HL-60 (cell line): ENCODE results near the gene ZNF281.

ENCODE experiments used
- DNase-seq, 2 experiments: peaks; one replicate each; pipeline ENCODE4 v3.0.0-alpha.2; 2010 to 2020; ENCODE audit warnings: low read depth in 1 of 2, low spot score in 1 of 2
- H3K27ac ChIP-seq: fragments of 250-450 bp; sonication (Bioruptor Pico); replicated peaks from 2 replicates; pipeline ENCODE4 v1.5.1; 2020; ENCODE audit warnings: mild to moderate bottlenecking, moderate library complexity
- H3K27me3 ChIP-seq: fragments of 250-450 bp; sonication (Bioruptor Pico); 2 replicates; pipeline ENCODE4 v1.5.1; 2021; ENCODE audit warnings: mild to moderate bottlenecking, moderate library complexity; ENCODE audit not compliant: insufficient read depth, poor library complexity, severe bottlenecking
- H3K4me3 ChIP-seq: replicated peaks from 2 replicates; pipeline ENCODE4 v1.5.1; 2011; ENCODE audit warnings: mild to moderate bottlenecking, control low read depth, low read length; ENCODE audit not compliant: insufficient read depth
- CTCF ChIP-seq: IDR thresholded peaks from one replicate; pipeline ENCODE4 v1.5.1; 2011; ENCODE audit warnings: low read length, control low read depth, inconsistent platforms; ENCODE audit not compliant: insufficient read depth
- GABPA ChIP-seq: IDR thresholded peaks from 2 replicates; pipeline ENCODE4 v1.6.1; 2012; ENCODE audit warnings: low read depth
- POLR2AphosphoS5 ChIP-seq: IDR thresholded peaks from 2 replicates; pipeline ENCODE4 v1.6.1; 2012; ENCODE audit warnings: low read depth
- REST ChIP-seq: IDR thresholded peaks from 2 replicates; pipeline ENCODE4 v1.6.1; 2012; ENCODE audit warnings: low read depth; ENCODE audit not compliant: insufficient replicate concordance
- SPI1 ChIP-seq: IDR thresholded peaks from 2 replicates; pipeline ENCODE4 v1.6.1; 2012; ENCODE audit warnings: low read depth, mild to moderate bottlenecking, borderline replicate concordance

Gene ZNF281

DNA sequence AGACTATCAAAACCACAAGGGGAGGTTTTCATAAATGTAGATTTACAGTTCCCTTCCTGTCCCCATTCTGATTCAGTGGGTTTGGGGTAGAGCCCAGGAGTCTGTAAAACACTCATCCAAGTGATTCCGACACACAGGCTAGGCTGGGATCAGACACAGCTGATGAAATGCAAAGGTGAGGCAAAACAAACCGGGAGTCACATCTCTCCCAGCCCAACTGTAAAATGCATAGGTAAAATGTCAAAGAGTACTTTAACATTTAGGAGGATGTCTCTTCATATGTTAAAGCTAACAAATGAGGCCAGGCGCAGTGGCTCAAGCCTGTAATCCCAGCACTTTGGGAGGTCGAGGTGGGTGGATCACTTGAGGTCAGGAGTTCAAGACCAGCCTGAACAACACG, 45.0 kb downstream of the ZNF281 start:
- H3K27ac ChIP-seq = peak overlapping the region; percentile 70
- TF ChIP-seq POLR2AphosphoS5 = no peak
- TF ChIP-seq SPI1 = no peak
- TF ChIP-seq REST = no peak
- TF ChIP-seq GABPA = no peak
- TF ChIP-seq CTCF = no peak
- no peak overlapping the region for H3K4me3 ChIP-seq
- no peak for DNase-seq
- no peaks in the 10 kb centered on the region for H3K27me3 ChIP-seq

GRCh38 chr1:200364091-200364759, 45.6 kb downstream of the ZNF281 start:
- peak overlapping the region; percentile 70 for H3K27ac ChIP-seq
- H3K27me3 ChIP-seq = no peaks in the 10 kb centered on the region
- H3K4me3 ChIP-seq = no peak overlapping the region
- DNase-seq = no peak
- TF ChIP-seq POLR2AphosphoS5 = no peak
- no peak for TF ChIP-seq GABPA
- TF ChIP-seq SPI1 = no peak
- TF ChIP-seq CTCF = no peak
- TF ChIP-seq REST = no peak

GRCh38 chr1:200363264-200363933, 46.4 kb downstream of the ZNF281 start:
- DNase-seq = peak; percentile 26 to 62
- no peak overlapping the region for H3K4me3 ChIP-seq
- peak overlapping the region; percentile 70 for H3K27ac ChIP-seq
- TF ChIP-seq POLR2AphosphoS5 (no peak), SPI1 (peak; percentile 92)
- no peaks in the 10 kb centered on the region for H3K27me3 ChIP-seq

GRCh38 chr1:200362421-200362820, 47.4 kb downstream of the ZNF281 start:
- no peaks in the 10 kb centered on the region for H3K27me3 ChIP-seq
- H3K4me3 ChIP-seq = no peak overlapping the region
- TF ChIP-seq POLR2AphosphoS5 = no peak
- TF ChIP-seq GABPA = no peak
- TF ChIP-seq REST = no peak
- TF ChIP-seq CTCF = no peak
- TF ChIP-seq SPI1 = no peak
- H3K27ac ChIP-seq = peak overlapping the region; percentile 70
- DNase-seq = no peak
